Hematopoietic multipotent progenitor cell treated with erythropoietin and hydrocortisone succinate and interleukin-3 and kit ligand, for 8 days (in vitro differentiated cells): ENCODE data around the gene ITPK1.

ENCODE experiments used
- DNase-seq: peaks from one replicate; pipeline ENCODE4 v3.0.0-alpha.2; 2015

ITPK1 gene

DNA sequence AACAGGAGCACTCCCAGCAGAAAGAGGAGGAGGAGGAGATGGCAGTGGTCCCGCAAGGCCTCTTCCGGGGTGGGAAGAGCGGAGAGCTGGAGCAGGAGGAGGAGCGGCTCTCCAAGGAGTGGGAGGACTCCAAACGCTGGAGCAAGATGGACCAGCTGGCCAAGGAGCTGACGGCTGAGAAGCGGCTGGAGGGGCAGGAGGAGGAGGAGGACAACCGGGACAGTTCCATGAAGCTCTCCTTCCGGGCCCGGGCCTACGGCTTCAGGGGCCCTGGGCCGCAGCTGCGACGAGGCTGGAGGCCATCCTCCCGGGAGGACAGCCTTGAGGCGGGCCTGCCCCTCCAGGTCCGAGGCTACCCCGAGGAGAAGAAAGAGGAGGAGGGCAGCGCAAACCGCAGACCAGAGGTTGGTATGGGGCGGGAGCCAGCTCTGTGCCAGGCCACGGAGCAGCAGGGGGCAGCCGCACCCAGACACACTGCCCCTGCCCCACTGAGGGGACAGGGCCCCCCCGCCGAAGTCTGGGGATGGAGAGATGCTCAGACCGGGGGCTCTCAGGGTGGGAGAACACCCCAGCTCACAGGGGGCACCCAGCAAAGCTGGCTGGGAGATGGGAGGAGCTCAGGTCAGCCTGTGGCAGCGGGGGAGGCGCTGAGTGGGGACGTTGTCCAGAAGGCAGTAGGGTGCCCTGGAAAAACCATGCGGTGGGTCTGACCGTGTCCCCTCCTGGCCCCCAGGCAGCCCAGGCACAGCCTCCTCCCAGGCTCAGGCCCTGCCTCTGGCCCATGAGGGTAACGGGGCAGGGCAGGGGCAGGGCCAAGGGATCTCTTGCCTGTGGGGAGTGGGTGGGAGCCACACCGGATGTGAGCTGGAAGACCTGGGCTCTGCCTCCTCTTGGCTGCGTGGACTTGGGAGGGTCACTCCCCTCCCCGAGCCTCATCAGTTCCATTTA lies 183.0 kb downstream of the ITPK1 start:
- DNase-seq = no peak

DNA sequence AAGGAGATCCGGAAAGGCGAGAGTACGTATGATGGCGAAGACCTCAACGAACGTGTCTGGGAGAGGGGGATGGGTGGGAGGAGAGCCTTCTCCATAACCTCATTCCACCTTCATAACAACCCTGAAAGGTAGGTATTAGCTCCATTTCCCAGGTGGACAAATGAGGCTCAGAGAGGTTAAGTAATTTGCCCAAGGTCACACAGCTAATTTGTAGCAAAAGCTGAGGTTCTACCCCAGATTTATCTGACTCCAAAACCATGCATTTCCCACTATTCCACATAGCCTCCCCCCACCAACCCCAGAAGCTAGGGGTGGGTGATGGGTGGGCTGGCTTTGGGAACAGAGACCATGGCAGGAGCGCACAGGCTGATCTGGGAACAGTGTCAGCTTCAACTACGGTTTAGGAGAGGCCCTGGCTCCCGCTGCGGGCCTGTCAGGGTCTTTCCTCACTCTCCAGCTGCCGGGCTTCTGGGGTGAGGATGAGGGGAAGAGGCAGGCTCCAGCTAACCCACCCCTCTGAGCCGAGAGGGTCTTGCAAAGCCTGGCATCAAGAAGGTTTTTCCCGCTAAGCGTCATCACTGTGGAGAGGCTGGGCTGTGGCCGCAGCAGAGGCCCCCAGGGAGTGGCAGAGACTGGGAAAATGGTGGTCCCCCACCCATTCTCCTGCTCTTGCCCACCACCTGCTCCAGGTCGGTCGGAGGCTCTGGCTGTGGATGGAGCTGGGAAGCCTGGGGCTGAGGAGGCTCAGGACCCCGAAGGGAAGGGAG lies 183.9 kb downstream of the ITPK1 start:
- no peak for DNase-seq

DNA sequence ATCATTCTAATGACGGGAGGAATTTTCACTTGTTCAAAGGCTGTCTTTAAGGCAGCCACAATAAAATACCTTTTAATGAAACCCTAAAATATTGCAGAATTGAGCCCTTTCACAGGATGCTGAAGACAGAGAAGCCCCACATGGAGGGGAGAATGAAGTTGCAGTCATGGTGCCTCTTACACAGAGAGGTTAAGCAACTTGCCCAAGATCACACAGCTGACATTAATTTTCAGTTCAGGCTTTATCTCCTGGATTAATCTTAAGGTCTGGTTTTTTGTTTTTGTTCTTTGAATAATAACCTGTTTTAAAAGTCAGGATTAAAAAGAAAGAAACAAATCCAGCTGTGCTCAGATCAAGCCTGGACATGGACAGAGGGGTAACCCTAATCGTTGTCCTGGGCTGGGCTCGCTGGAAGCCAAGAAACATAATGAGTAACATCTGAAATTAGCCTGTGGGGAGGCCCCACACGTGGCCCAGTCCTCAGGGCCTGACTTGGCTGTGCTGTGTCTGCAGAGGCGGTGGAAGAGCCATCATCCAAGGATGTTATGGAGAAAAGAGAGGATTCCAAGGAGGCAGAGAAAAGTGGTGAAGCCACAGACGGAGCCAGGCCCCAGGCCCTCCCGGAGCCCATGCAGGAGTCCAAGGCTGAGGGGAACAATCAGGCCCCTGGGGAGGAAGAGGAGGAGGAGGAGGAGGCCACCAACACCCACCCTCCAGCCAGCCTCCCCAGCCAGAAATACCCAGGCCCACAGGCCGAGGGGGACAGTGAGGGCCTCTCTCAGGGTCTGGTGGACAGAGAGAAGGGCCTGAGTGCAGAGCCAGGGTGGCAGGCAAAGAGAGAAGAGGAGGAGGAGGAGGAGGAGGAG lies 184.8 kb downstream of the ITPK1 start:
- no peak for DNase-seq

DNA sequence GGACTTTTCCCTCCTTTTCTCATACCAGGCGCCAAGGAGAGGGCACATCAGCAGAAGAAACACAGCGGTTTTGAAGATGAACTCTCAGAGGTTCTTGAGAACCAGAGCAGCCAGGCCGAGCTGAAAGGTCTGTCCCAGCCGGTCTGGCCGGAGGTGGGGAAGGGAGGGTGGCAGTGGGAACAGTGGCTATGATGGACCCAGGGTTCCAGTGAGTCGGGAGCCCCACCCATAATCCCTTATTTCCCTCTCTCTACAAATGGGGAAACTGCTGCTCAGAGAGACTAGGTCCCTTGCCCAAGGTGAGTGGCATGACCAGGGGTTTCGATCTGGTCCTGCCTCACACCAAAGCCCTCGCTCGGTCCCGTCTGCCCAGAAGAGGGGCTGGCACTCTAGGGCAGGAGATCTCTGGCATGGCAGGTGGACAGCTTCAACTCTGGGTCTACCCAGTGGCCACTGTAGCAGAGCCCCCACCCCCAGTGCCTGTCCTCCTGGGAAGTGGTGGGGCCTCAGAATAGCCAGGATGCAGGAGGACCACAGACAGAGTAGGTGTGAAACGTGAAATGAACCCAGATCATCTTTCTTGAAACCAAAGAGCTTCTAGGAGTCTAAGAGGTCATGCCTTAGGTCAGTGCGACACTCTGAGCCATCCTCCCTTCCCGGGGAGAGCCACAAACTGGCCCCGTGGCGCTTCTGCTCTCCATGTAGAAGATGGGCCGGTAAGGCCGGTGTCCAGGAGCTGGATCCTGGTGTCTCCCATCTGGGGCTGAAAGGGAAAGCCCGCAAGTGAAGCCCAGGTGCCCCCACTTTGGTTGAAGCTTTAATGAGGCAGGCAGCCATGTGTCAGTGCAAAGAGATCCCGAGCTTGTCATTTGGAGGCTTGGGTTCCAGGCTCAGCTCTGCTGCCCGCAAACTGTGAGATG lies 185.8 kb downstream of the ITPK1 start:
- no peak for DNase-seq

DNA sequence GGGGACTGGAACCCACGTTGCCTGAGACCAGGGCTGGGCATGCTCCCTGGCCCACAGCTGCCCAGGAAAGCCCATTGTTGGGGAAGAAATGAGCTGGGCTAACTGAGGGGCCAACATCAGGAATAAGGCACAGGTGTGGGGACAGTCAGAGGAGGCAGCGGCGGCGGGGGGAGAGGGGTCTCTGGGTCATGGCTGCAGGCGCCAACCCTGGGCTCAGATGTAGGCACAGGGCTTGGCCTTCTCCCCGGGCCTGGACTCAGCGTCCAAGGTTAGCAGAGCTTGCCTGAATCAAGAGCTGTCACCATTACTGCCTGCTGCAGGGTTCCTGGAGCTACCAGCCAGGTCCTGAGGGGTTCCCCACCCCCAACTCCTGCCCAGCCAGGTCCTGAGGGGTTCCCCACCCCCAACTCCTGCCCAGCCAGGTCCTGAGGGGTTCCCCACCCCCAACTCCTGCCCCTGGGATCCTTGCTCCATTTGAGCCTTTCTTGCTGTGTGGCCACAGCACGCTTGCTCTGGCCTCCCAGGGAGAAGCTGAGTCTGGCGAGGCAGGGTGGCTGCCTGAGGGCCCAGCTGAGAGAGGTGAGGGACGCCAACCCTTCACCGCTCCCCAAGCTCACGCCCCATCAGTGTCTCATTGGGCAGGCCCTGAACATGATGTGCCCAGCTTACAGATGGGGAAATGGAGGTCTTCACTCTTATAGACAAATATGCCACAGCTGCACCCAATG lies 186.6 kb downstream of the ITPK1 start:
- no peak for DNase-seq

DNA sequence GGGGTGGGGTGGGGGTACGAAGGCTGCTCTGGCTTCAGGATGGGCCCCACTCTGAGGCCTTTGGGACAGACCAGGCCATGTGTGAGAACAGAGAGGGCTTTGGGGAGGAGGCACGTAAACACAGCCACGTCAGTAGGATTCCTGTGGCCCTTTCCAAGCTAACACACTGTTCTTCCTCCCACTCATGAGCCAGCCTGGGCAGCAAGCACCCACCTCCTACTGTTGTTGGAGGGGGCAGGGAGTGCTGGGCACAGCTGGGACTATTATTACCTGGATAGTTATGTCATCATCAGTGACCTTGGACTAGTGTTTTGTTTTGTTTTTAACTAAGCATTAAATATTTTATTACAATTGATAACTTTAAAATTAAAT lies 187.5 kb downstream of the ITPK1 start:
- no peak for DNase-seq

DNA sequence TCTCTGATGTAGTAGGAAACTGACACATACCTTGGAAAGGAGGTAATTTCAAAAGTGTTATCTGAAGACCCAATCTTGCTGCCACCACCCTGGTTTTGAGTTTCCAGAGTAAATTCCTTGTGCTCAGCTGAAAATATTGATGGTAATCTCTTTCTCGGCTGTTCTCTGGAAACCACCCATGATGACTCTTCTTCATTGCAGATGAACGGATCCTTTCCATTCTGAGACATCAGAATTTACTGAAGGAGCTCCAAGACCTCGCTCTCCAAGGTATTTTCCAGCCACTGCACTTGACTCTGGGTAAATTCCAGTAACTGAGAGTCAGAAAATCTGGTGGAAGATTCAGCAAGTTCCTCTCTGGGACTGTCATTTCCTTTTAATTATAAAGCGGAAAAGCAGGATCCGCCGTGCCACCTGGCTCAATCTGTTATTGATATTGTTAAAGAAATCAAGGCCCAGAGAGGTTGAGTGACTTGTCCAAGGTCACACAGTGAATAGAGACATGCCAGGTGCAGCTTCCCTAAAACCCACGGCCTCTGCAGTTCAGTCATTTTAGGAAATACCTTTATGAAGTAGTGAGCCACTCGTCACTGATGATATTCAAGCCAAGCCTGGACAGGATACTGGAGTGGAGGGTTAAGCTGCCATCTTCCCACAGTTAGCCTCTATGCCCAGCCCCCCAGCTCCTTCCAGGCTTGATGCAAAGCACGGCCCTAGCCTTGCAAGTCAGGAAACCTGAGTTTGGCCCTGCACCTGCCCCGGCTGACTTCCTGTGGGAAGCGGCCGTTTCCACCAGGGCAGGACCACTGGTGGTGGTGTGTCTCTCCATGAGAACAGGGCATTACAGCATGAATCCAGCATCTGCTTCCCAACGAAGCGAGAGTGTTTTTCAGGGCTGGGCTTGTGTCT lies 188.1 kb downstream of the ITPK1 start:
- no peak for DNase-seq

DNA sequence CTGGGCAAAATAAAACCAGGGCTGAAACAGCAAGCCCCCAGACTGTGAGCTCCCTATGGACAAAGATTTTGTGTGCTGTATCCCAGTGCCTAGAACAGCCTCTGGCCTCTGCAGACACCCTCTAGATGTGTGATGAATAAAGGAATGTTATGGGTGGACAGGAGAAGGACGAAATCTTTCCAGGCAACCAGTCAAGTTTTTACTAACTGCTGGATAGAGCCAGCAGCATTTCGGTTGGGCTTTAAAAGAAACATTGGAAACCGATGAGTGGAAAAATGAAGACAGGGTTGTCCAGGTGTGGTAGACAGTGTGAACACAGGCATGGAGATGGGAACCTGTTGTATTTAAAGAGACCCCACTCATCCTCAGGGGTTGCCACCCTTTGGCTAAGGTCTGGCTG lies 188.8 kb downstream of the ITPK1 start:
- DNase-seq = no peak

DNA sequence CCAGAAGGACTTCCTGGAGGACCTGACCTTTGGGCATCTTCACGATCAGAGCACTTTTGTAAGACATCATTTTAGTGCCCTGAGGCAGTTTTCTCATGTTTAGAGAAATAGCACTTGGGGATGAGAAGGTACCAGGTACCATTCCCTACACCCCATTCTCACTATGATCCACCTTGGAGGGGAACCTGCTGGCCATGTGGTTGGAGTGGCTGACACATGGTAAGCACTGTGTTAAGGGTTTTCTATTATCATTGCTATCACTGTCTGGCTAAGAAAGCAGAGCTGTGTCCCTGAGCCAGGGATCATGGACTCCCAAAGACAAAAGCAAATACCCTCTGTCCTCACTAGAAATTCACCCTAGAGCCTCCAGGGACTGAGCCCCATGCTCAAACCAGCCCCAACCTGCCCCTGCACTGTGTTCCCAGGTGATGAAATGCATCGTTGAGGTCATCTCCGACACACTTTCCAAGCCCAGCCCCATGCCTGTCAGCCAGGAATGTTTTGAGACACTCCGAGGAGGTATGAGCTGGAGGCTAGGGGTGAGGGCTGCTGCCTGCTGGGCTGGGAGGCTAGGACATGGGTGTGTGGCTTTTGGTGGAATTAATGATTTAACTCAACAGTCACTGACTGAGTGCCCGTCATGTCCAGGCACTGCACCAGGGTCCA lies 189.4 kb downstream of the ITPK1 start:
- no peak for DNase-seq

DNA sequence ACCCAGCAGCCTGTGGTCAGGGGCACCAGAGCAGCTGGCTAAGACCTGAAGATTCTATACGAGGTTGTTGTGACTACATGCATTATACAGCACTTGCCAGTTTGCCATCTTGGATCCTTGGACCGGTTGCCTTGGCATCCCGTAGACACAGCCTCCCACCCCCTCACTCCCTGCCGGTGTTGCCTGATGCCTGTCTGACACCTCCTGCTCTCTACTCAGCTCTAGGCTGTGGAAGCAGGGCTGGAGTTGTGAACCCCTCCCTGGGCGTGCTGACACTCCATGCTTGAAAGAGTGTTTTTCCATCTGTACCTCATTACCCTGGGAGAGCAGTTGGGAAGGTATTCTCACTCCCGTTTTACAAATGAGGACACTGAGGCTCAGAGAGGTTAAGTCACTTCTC lies 190.3 kb downstream of the ITPK1 start:
- DNase-seq = no peak

DNA sequence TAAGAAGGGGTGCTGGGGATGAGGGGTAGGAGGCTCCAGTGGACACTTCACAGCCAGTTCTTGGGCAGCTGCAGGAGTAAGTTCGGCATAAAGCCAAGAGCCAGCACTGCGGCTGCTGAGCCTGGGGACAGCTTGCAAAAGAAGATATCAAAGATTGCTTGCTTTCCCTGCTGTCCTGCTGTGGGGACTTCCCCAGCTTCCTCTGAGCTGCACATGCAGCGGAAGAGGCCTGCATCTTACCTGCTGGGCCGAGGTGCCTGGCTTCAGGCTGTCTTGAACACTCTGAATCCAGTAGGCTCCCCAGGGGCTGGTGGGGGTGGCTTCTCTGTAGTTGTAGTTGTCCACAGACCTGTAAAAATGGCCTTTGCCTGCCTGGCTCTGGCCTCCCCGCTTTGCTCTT lies 191.5 kb downstream of the ITPK1 start:
- no peak for DNase-seq

DNA sequence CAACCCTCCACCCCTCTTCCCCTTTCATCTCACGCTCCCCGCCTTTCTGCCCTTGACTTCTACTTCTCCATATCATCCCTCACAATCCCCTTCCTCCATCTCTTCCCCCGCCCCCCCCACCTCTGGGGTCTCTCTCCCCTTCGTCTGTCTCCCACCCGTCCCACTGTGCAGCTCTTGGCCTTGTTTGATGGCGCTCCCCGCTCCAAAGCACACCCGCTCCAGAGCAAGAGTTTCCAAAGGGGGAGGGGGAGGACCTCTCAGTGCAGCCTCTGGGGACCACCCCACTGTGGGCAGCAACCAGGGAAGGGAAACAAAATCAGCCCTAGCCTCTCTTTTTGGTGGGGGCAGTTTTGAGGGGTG lies 192.0 kb downstream of the ITPK1 start:
- no peak for DNase-seq

DNA sequence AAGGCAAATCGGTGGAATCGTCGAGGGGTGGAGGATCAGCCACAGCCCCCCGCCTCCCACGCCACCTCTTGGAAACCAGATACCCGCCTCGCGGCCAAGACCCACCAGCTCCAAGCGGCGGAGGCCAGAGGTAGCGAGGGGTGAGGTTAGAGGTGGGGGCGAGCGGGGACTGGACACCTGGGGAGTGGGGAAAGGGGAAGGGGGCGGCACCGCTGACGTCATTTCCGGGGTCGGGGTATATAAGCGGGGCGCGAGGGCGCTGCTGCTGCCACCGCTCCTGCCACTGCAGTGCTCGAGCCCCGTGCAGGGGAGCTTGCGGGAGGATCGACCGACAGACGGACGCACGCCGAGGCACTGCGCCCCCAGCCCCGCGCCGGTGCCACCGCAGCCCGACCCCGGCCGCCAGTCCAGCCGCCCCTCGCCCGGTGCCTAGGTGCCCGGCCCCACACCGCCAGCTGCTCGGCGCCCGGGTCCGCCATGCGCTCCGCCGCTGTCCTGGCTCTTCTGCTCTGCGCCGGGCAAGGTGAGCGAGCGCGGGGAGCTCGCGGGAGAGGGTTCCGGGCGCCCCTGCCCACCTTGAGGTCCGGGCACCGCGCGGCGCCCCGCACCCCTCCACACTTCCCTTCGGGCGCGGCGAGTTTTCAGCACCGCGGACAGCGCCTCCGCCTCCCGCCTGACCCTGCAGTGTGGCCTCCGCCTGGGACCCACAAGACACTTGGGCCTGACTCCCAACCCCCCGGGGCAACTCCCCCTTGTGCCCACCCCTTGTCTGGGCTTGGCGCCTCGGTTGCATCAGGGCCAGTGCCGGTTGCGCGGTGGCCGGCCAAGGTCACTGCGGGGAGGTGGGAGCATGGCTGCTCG lies 192.6 kb downstream of the ITPK1 start, which contains the start of gene CHGA:
Gene CHGA (plus strand): TSS at position 268 of the 861 bp plus-strand sequence. CDS start 210 bp downstream, at position 478.
- DNase-seq = peak; percentile 49

DNA sequence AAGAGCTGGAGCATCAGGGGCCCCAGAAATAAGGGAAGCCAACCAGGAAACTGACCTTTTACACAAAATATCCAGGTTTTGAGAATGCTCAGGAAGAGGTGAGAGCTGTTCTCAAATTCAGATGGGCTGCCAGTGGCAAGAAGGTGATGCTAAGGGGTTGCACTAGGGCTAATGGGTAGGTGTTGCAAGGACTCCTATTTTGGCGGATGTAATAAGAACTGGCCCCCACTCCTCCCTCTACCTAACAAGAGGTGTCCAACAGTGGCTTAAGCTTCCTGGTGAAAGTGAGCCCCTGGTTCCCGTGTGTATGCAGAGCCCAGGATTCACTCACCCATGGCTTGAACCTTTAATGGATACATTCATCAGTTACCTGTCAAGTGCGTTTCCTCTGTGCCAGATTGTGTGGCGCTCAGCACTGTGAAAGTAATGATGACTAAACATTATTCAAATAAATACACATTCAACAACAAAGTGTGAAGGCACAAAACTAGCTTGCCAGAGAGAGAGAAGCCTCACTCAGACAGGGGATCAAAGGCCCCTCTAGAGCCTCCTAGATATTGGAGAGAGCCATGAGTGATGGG lies 193.5 kb downstream of the ITPK1 start:
- DNase-seq = no peak

DNA sequence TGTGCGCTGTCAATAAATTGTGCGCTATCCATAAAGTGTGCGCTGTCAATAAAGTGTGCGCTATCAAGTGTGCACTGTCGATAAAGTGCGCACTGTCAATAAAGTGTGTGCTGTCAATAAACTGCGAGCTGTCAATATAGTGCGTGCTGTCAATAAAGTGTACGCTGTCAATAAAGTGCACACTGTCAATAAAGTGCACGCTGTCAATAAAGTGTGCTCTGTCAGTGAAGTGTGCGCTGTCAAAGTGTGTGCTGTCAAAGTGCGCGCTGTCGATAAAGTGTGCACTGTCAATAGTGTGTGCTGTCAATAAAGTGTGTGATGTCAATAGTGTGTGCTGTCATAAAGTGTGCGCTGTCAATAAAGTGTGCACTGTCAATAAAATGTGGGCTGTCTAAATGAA lies 195.7 kb downstream of the ITPK1 start:
- DNase-seq = no peak

DNA sequence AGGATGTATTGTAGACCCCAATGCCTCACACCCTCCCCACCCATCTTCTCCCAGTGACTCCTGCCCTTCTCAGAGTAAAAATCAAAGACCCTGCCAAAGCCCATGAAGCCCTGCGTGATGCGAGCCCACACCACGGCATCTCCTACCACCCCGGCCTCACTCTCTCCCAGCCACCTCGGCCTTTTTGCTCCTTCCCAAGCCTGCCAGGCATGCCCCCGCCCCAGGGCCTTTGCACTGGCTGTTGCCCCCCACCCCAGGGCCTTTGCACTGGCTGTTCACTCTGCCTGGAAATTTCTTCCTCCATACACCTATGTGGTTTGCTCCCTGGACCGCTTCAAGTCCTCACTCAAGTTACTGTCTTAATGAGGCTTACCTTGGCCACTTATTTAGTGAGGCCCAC lies 197.8 kb downstream of the ITPK1 start:
- DNase-seq = no peak

DNA sequence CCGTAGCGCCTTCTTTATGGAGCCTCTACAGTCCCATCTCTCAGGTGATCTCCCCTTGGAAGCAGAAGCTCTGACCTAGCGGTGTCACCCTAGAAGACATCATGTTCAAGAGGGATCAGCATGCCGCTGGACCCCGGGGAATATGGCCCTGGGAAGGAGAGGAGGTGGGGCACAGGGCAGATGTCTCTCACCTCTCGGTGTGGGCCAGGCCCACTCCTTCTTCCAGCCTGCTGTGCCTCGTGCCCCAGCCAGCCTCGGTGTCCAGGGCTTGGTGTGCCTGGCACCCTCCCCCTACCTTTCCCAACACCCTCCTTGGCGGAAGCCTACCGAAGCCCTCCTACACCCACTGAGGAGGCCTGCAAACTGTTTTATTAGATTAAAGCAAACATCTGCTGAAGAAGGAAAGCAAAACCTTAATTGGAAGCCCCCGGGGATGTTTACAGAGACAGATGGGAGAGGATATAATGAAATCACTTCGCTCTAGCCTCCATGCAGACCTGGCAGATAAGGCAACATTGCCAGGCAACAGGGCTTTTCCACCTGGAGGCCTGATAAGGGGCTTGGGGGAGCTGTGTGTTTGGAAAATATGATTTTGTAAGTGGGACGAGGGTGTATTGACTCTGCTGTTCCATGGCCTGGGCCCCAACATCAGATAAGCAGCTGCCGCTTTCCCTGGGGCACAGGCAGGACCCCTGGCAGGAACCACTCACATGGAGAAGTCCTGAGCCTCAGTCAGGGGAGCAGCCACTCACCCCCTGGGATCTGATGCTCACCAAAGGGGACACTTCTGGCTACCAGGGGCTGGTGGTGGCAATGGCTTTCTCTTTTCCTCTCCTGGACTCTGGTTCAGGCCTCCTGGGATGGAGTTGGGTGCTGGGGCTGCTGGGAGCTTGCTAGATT lies 198.4 kb downstream of the ITPK1 start:
- DNase-seq = no peak
